Caco-2 (cell line): Measurements from ENCODE around the gene DUOX1. TPM values are rescaled to one million over a fixed set of nuclear protein-coding genes. Genes with fewer than 3 reads are reported as not detected.
A peak's percentile ranks its signal among the peaks of the same experiment; 100 is the strongest.
"Not testable (repeated sequence)": the region's sequence is repeated elsewhere in the genome, so short reads cannot be mapped to it uniquely, and the experiment has no call there.

Experiments
- Bru-seq: library from RNA; stranded (reverse); fragments of 400-500 nt; gene quantifications from one replicate; lab custom pipeline; 2021; lab: Mats Ljungman, UMichigan
- BruChase-seq, 2 experiments: library from RNA; stranded (reverse); fragments of 400-500 nt; gene quantifications; one replicate each; lab custom pipeline; 2021; lab: Mats Ljungman, UMichigan
- BruUV-seq: library from RNA; stranded (reverse); fragments of 400-500 nt; replicated peaks from 2 replicates; lab custom pipeline; 2021; lab: Mats Ljungman, UMichigan
- CTCF ChIA-PET: fragments of 300-600 bp; sonication (Branson Sonifier 250); formaldehyde crosslinking; loops from one replicate; lab custom pipeline; 2022; ENCODE audit warnings: antibody characterized with exemption; lab: Charles Lee
- POLR2A ChIA-PET: fragments of 300-600 bp; sonication (Branson Sonifier 250); formaldehyde crosslinking; loops from one replicate; lab custom pipeline; 2022; ENCODE audit warnings: antibody characterized with exemption; lab: Charles Lee
- DNase-seq, 2 experiments: peaks; one replicate each; pipeline versions ENCODE4 v3.0.0 to v3.0.0-alpha.2; 2020 to 2022
- H3K27me3 ChIP-seq: replicated peaks from 2 replicates; pipeline ENCODE4 v1.6.0; 2011; ENCODE audit warnings: low read length; ENCODE audit not compliant: control insufficient read depth, insufficient read depth
- H3K36me3 ChIP-seq: 2 replicates; pipeline ENCODE4 v1.5.1; 2011; ENCODE audit warnings: low read length; ENCODE audit not compliant: control insufficient read depth, insufficient read depth
- H3K4me1 ChIP-seq: fragments of 250-450 bp; sonication (Bioruptor Pico); 2 replicates; pipeline ENCODE4 v1.5.1; 2020; ENCODE audit warnings: mild to moderate bottlenecking
- H3K4me3 ChIP-seq: 2 replicates; pipeline ENCODE4 v1.5.1; 2011; ENCODE audit warnings: low read depth, mild to moderate bottlenecking, control low read depth, low read length
- H3K9me3 ChIP-seq: fragments of 250-450 bp; sonication (Bioruptor Pico); 2 replicates; pipeline ENCODE4 v1.5.1; 2020; ENCODE audit warnings: mild to moderate bottlenecking, moderate library complexity
- H3K27ac Mint-ChIP-seq: one replicate; pipeline ENCODE4 v1.8.0; 2022; ENCODE audit warnings: mixed read lengths; ENCODE audit not compliant: unreplicated experiment
- H3K27me3 Mint-ChIP-seq: one replicate; pipeline ENCODE4 v1.8.0; 2022; ENCODE audit warnings: mixed read lengths; ENCODE audit not compliant: insufficient read depth, unreplicated experiment
- H3K36me3 Mint-ChIP-seq: one replicate; pipeline ENCODE4 v1.8.0; 2022; ENCODE audit warnings: mild to moderate bottlenecking, mixed read lengths; ENCODE audit not compliant: insufficient read depth, unreplicated experiment
- H3K4me1 Mint-ChIP-seq: one replicate; pipeline ENCODE4 v1.8.0; 2022; ENCODE audit warnings: low read depth, mixed read lengths; ENCODE audit not compliant: unreplicated experiment
- H3K4me3 Mint-ChIP-seq: one replicate; pipeline ENCODE4 v1.8.0; 2022; ENCODE audit warnings: mild to moderate bottlenecking, moderate library complexity, mixed read lengths; ENCODE audit not compliant: unreplicated experiment
- H3K9me3 Mint-ChIP-seq: one replicate; pipeline ENCODE4 v1.8.0; 2022; ENCODE audit warnings: mixed read lengths; ENCODE audit not compliant: unreplicated experiment
- CTCF ChIP-seq, 2 experiments: fragments of 200-600 bp in 1 of 2; IDR thresholded peaks; 1 replicate in 1 of 2; 2 replicates in 1 of 2; pipeline versions ENCODE4 v1.5.1 to v1.8.0; 2011 to 2022; ENCODE audit warnings: antibody characterized with exemption in 1 of 2, control low read depth in 1 of 2, inconsistent platforms in 1 of 2, low read depth in 1 of 2, low read length in 1 of 2, mild to moderate bottlenecking in 1 of 2, moderate library complexity in 1 of 2; ENCODE audit not compliant: insufficient read depth in 1 of 2, severe bottlenecking in 1 of 2, unreplicated experiment in 1 of 2
- intact Hi-C: fragments of 100-400 bp; cut with micrococcal nuclease; formaldehyde crosslinking; loops from one replicate; pipeline ENCODE4 v1.10.0; 2022; ENCODE audit not compliant: unreplicated experiment
- long read RNA-seq: library from polyadenylated mRNA; stranded (forward); transcript quantifications from one replicate; pipeline ENCODE4 v2.0.0, GENCODE V29; 2022
- total RNA-seq: library from RNA; stranded (reverse); gene quantifications from 2 replicates; pipeline ENCODE4 v1.2.3, GENCODE V29; 2022

Gene DUOX1
- total RNA-seq: 0.14 and 0.56 TPM in 2 replicates
- percentile 9 among the genes with signal in this experiment for Bru-seq, nascent RNA
- percentile 7 among the genes with signal in this experiment for BruChase-seq, experiment 1, labeled RNA remaining after a 2-hour chase
- percentile 9 among the genes with signal in this experiment for BruChase-seq, experiment 2, labeled RNA remaining after a 6-hour chase
- long read RNA-seq, partial matches to known transcripts: 0 of 13 reads
- long read RNA-seq, other reads (novel, unspliced or antisense): 13 of 13 reads

DNA sequence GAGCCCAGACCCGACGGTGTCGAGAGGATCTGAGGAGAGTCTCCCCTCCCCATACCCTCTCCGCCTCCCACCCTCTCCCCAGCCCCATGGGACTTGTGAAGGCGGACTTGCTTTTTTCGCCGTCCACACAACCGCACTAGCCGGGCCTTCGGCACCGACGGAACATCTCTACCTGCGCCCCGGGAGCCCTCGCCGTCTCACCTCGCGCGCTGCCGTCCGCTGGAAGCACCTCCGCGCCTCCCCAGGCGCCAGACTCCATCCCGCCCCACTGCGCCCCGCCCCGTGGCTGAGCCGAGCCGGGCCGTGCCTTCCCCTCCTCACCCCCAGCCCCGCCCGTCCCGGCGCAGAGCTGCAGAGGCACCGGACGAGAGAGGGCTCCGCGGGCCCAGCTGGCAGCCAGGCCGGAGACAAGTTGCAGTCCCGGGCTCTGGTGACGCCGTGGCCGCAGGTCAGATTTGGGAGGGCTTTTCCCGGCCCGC, at the start of gene DUOX1, which contains the start of gene DUOXA1:
Gene DUOX1 (plus strand): TSS at position 344 of the 479 bp plus-strand sequence. CDS start 1,973 bp downstream, outside the sequence.
Gene DUOXA1 (minus strand): TSS at position 229 of the 479 bp plus-strand sequence. CDS start 6,865 bp downstream, outside the sequence.
- intact Hi-C loops: no loop called here
- no peak for DNase-seq
- Mint-ChIP-seq H3K36me3 (no peaks in the 10 kb centered on the region), H3K27ac (no peak within 1 kb of the TSS), H3K27me3 (no peaks in the 10 kb centered on the region), H3K9me3 (peaks cover 12% of the 10 kb centered on the region), H3K4me1 (peaks cover 10% of the 10 kb centered on the region), H3K4me3 (no peak within 1 kb of the TSS)
- ChIA-PET POLR2A (no interaction called here), CTCF (interaction anchor here (0.7 kb wide), 1 partner anchor 321 kb away, joined by 3 read pairs; no protein-coding TSS in a partner anchor)
- no TSS peak for BruUV-seq
- no peak for TF ChIP-seq CTCF (IDR thresholded peaks at IDR 0.05; ENCODE audit: insufficient read depth in 1 of 2, low read depth in 1 of 2, low read length in 1 of 2, severe bottlenecking in 1 of 2, unreplicated experiment in 1 of 2)
- Histone ChIP-seq H3K36me3 (no peaks in the 10 kb centered on the region), H3K4me1 (no peaks in the 10 kb centered on the region), H3K4me3 (no peak within 1 kb of the TSS), H3K9me3 (no peaks in the 10 kb centered on the region), H3K27me3 (no peaks in the 10 kb centered on the region)

GRCh38 chr15:45080593-45080992, 49.2 kb upstream of the DUOX1 start:
- POLR2A ChIA-PET, H3K36me3 ChIP-seq, H3K27me3 Mint-ChIP-seq, H3K4me3 Mint-ChIP-seq, H3K27me3 ChIP-seq, H3K36me3 Mint-ChIP-seq, H3K4me3 ChIP-seq, H3K27ac Mint-ChIP-seq, H3K9me3 Mint-ChIP-seq, BruUV-seq, DNase-seq, H3K9me3 ChIP-seq, intact Hi-C loops: not testable (repeated sequence)
- H3K4me1 Mint-ChIP-seq: peaks cover 16% of the 10 kb centered on the region
- CTCF ChIA-PET: interaction anchor here (1.2 kb wide), 1 partner anchor 37 kb away, joined by 3 read pairs; no protein-coding TSS in a partner anchor
- H3K4me1 ChIP-seq: peaks cover 13% of the 10 kb centered on the region

DNA sequence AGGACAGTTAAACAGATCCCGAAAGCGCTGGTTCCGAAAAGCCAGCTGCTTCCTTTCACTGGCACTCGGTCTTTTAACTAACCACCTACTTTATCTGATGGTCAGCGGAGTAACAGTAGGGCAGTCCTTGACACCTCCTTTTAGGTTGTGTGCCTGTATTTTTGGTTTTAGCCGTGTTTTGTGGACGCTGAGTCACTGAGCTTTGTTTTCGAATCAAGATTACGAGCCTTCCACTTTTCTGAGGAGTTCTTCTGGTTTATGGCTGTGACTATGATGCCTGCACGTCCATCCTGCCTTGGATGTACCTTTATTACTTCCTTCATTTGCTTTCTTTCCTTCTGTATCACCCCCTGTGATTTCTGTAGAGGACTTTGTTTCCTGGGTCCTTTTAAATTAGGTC, 47.4 kb upstream of the DUOX1 start:
- BruUV-seq, H3K36me3 Mint-ChIP-seq, H3K4me3 Mint-ChIP-seq, H3K4me3 ChIP-seq, H3K36me3 ChIP-seq, H3K9me3 ChIP-seq, H3K27me3 ChIP-seq, H3K9me3 Mint-ChIP-seq, intact Hi-C loops, H3K27me3 Mint-ChIP-seq, POLR2A ChIA-PET, DNase-seq: not testable (repeated sequence)
- peaks cover 16% of the 10 kb centered on the region for H3K4me1 Mint-ChIP-seq
- peak overlapping the region; percentile 74 for H3K27ac Mint-ChIP-seq
- H3K4me1 ChIP-seq: peaks cover 13% of the 10 kb centered on the region
- CTCF ChIA-PET: interaction anchor here (0.6 to 1.5 kb wide), 2 partner anchors 18 to 35 kb away, joined by 3 to 7 read pairs; no protein-coding TSS in a partner anchor

GRCh38 chr15:45083223-45083622, 46.6 kb upstream of the DUOX1 start:
- Histone ChIP-seq H3K27me3 (no peaks in the 10 kb centered on the region), H3K4me3 (no peak overlapping the region), H3K36me3 (no peaks in the 10 kb centered on the region), H3K4me1 (peaks cover 18% of the 10 kb centered on the region), H3K9me3 (no peaks in the 10 kb centered on the region)
- ChIA-PET POLR2A (interaction anchor here (0.6 kb wide), 1 partner anchor 60 kb away, joined by 9 read pairs; the partner anchor contains the start of gene SORD), CTCF (interaction anchor here (0.6 to 1.5 kb wide), 4 partner anchors 19 to 115 kb away, joined by 3 to 7 read pairs (median 3); no protein-coding TSS in a partner anchor)
- no peaks in the 10 kb centered on the region for H3K9me3 Mint-ChIP-seq
- intact Hi-C loops: no loop called here
- BruUV-seq: no TSS peak
- no peaks in the 10 kb centered on the region for H3K36me3 Mint-ChIP-seq
- peaks cover 13% of the 10 kb centered on the region for H3K4me1 Mint-ChIP-seq
- H3K4me3 Mint-ChIP-seq: no peak overlapping the region
- no peaks in the 10 kb centered on the region for H3K27me3 Mint-ChIP-seq
- no peak for TF ChIP-seq CTCF (IDR thresholded peaks at IDR 0.05; ENCODE audit: insufficient read depth in 1 of 2, low read depth in 1 of 2, low read length in 1 of 2, severe bottlenecking in 1 of 2, unreplicated experiment in 1 of 2)
- DNase-seq: no peak
- peak overlapping the region; percentile 74 for H3K27ac Mint-ChIP-seq
